Hematopoietic multipotent progenitor cell treated with erythropoietin and hydrocortisone succinate and interleukin-3 and kit ligand, for 4 days (in vitro differentiated cells): Measurements from ENCODE around the gene OR51B4.

Source experiments
- DNase-seq: peaks from one replicate; pipeline ENCODE4 v3.0.0-alpha.2; 2015

OR51B4 gene

GRCh38 chr11:5293028-5293427, 8.7 kb downstream of the OR51B4 start:
- DNase-seq, result no peak

- DNase-seq, result peak; percentile 88
These were observed 10.4 kb downstream of the OR51B4 start for GRCh38 chr11:5291207-5291838.

- no peak for DNase-seq
These were observed 11.6 kb downstream of the OR51B4 start for GRCh38 chr11:5290106-5290505.

GRCh38 chr11:5289696-5290095, 12.1 kb downstream of the OR51B4 start:
- DNase-seq, result no peak

- DNase-seq, result no peak
These were observed 12.7 kb downstream of the OR51B4 start for GRCh38 chr11:5288906-5289550.

DNA sequence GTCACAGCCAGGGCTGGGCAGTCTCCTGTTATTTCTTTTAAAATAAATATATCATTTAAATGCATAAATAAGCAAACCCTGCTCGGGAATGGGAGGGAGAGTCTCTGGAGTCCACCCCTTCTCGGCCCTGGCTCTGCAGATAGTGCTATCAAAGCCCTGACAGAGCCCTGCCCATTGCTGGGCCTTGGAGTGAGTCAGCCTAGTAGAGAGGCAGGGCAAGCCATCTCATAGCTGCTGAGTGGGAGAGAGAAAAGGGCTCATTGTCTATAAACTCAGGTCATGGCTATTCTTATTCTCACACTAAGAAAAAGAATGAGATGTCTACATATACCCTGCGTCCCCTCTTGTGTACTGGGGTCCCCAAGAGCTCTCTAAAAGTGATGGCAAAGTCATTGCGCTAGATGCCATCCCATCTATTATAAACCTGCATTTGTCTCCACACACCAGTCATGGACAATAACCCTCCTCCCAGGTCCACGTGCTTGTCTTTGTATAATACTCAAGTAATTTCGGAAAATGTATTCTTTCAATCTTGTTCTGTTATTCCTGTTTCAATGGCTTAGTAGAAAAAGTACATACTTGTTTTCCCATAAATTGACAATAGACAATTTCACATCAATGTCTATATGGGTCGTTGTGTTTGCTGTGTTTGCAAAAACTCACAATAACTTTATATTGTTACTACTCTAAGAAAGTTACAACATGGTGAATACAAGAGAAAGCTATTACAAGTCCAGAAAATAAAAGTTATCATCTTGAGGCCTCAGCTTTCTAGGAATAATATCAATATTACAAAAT, 13.4 kb downstream of the OR51B4 start:
- DNase-seq, result peak; percentile 97

- DNase-seq, result no peak
These were observed 14.8 kb downstream of the OR51B4 start for GRCh38 chr11:5286901-5287300.

DNA sequence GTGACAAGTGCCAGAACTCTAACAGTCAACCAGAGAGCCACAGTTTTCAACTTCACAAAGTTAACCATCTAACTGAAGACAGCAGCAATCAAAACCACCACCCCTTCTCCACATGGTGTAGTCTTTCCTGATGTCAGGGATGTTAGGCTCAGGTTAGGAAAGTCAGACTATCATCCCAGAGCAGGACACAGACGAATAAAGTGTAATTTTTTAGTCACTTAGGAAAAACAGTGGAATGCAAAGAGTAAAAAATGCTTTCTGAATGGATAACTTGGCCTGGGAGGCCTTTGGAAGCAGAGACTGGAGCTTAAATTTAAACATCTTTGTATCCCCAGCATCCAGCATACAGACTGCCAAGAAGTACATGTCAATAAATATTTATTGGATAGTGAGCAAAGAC, 15.4 kb downstream of the OR51B4 start:
- no peak for DNase-seq

DNA sequence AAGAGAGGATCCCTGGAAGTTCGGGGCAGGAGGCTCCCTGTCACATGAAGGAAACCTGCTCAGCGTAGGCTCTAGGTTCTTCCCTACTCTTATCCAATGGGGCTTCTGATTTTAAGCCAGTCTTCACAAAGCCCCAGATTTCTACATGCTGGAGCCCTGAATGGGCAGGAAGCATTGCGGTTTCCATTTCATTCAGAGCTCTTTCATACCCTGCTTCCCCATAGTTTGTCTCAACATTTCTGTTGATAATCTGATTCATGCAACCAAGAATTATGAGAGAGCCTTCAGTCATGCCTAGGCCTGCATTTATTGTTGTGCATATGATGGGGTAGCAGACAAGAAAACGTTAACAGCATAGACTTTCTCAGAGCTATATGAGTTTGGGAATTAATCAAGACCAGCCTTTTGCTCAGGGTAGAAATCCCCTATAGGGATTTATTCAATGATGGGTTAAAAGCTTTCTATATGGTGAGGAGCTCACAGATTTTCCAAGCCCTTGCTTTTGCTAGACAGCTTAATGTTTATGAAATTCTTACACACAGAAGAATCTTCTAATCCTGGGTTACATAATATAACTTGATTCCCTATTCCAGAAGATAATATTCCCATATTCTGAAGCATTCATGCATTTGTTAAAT, 15.9 kb downstream of the OR51B4 start:
- DNase-seq, result no peak

DNA sequence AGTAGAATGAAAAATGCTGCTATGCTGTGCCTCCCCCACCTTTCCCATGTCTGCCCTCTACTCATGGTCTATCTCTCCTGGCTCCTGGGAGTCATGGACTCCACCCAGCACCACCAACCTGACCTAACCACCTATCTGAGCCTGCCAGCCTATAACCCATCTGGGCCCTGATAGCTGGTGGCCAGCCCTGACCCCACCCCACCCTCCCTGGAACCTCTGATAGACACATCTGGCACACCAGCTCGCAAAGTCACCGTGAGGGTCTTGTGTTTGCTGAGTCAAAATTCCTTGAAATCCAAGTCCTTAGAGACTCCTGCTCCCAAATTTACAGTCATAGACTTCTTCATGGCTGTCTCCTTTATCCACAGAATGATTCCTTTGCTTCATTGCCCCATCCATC, 17.1 kb downstream of the OR51B4 start:
- peak; percentile 97 for DNase-seq

- no peak for DNase-seq
These were observed 17.9 kb downstream of the OR51B4 start for GRCh38 chr11:5283882-5284281.

DNA sequence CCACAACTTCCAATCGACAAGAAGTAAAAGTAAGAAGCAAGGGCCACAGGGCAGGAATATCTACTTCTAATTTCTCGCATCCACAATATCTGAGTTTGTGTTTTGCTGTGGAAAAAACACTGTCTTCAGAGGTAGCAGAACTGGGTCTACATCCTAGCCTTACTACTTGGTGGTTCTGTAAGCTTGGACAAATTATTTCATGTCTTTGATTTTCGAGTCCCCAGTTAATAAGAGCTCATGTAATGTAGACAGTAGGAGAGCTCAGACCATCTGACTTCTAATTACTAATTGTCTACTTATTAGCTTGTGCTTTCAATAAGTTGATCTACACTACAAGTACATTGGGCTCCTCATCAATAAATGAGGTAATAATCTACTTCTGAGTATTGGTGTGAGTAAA, 18.7 kb downstream of the OR51B4 start:
- DNase-seq, result no peak

DNA sequence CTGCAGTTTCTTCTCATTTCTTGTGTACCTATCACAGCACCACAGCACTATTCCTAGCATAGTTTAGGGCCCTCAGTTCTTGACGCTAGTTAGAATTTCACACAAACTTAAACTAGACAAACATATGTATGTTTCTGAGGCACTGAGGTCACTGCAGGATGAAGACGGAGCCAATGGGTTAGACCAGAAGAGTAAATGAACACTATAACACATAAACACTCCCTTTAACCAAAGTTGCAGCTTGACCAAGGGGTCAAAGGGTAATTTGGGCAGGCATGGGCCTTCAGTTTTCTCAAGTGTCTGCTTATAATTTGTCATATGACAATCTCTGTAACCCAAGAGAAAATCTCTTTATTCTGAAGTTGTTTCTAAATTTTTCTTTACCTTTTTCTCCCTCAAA, 19.1 kb downstream of the OR51B4 start:
- no peak for DNase-seq

GRCh38 chr11:5281596-5281995, 20.1 kb downstream of the OR51B4 start:
- DNase-seq, result no peak

- peak; percentile 99 for DNase-seq
These were observed 21.1 kb downstream of the OR51B4 start for GRCh38 chr11:5280582-5281102.

DNA sequence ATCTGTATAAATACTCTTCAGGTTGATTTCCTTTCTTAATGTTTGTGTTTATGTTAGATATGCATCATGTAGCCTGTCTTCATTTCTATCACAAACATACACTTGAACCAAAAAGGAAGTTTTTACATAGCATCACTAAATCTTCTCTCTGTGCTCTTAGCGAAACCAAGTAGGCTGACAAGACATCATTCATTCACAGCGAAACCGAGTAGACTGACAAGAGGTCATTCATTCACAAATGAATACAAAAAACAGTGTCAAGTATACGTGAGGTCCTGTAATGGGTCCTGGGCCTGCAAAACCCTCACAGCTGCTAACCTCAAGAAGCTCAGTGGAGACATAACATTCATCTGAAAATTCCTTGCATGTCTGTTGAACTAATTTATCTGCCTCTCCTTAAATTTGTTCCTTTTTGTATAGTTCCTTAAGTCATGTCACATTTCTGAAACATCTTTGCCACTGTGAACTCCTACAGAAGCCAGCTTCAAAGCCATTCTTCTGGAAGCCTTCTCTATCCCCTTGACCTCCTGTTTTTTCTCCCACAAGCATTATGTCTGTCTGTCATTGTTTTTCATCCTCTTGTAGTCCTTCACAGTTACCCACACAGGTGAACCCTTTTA, 22.2 kb downstream of the OR51B4 start:
- DNase-seq, result no peak

DNA sequence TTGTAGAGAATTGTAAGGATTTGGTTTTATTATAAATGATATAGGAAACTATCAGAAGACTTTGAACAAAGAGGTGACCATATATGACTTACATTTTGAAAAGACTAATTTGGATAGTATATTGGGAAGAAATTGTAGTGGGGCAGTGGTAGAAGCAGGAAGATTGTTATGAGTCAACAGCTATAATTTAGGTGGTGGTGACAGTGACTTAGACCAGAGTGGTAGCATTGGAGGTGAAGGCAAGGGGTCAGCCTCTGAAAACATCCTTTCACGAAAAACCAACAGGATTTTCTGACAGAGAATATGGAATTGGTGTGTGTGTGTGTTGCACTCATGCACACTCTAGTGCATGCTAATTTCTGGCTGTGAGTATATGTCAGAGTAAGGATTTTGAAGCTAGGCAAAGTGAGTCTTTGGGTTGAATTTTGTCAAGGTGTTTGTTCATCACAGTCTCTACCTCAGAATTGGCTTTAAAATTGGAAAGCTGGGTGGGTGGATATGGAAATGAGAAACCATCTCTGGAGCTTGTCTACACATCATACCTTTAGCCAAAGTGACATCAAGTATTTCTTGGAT, 23.9 kb downstream of the OR51B4 start:
- no peak for DNase-seq

- no peak for DNase-seq
These were observed 25.0 kb downstream of the OR51B4 start for GRCh38 chr11:5276697-5277096.

DNA sequence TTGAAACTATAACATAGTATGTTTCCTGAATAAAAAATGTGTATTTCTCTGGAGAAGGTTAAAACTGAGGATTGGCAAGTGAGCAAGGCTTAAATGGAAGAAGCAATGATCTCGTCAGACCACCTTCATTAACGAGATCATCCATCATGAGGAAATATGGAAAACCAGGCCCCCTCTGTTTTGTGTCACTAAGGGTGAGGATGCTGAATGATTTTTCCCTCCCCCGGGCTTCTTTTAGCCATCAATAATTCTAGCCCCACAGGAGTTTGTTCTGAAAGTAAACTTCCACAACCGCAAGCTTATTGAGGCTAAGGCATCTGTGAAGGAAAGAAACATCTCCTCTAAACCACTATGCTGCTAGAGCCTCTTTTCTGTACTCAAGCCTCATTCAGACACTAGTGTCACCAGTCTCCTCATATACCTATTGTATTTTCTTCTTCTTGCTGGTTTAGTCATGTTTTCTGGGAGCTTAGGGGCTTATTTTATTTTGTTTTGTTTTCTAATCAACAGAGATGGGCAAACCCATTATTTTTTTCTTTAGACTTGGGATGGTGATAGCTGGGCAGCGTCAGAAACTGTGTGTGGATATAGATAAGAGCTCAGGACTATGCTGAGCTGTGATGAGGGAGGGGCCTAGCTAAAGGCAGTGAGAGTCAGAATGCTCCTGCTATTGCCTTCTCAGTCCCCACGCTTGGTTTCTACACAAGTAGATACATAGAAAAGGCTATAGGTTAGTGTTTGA, 26.2 kb downstream of the OR51B4 start:
- DNase-seq, result peak; percentile 98

DNA sequence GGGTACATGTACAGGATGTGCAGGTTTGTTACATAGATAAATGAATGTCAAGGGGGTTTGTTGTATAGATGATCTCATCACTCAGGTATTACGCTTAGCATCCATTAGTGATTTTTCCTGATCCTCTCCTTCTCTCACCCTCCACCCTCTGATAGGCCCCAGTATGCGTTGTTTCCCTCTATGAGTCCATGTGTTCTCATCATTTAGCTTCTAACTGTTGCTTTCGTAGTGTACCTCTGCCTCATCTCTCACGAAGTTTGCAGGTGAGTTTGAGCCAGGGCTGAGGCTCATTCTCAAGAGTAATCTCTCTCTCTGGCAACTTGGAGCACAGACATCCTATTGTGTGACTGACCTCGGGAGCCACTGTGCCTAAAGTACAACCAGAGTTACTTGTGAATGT, 27.4 kb downstream of the OR51B4 start:
- DNase-seq, result no peak

GRCh38 chr11:5272395-5273017, 29.2 kb downstream of the OR51B4 start:
- DNase-seq, result no peak
